ENCODE results near the gene PKNOX2.

PKNOX2 gene

GRCh38 chr11:125141178-125141577 lies 23.4 kb upstream of the PKNOX2 start:
- DNase-seq (ENCODE audit: low read depth): no peak
- H3K4me3 ChIP-seq (replicated peaks; ENCODE audit: low read depth, low read length): no peak overlapping the region
- no peak for TF ChIP-seq CTCF (IDR thresholded peaks at IDR 0.05; ENCODE audit: low read length, missing control alignments)

- peak; percentile 35 for DNase-seq (ENCODE audit: low read depth)
- no peak overlapping the region for H3K4me3 ChIP-seq (replicated peaks; ENCODE audit: low read depth, low read length)
- peak; percentile 82 for TF ChIP-seq CTCF (IDR thresholded peaks at IDR 0.05; ENCODE audit: low read length, missing control alignments)
Observed at GRCh38 chr11:125141686-125142535, 22.6 kb upstream of the PKNOX2 start.

- no peak overlapping the region for H3K4me3 ChIP-seq (replicated peaks; ENCODE audit: low read depth, low read length)
- DNase-seq (ENCODE audit: low read depth): no peak
- no peak for TF ChIP-seq CTCF (IDR thresholded peaks at IDR 0.05; ENCODE audit: low read length, missing control alignments)
Observed at GRCh38 chr11:125146232-125146631, 18.3 kb upstream of the PKNOX2 start.

GRCh38 chr11:125147280-125147679 lies 17.3 kb upstream of the PKNOX2 start:
- no peak for TF ChIP-seq CTCF (IDR thresholded peaks at IDR 0.05; ENCODE audit: low read length, missing control alignments)
- DNase-seq (ENCODE audit: low read depth): no peak
- H3K4me3 ChIP-seq (replicated peaks; ENCODE audit: low read depth, low read length): no peak overlapping the region

- DNase-seq (ENCODE audit: low read depth): no peak
- no peak overlapping the region for H3K4me3 ChIP-seq (replicated peaks; ENCODE audit: low read depth, low read length)
- TF ChIP-seq CTCF (IDR thresholded peaks at IDR 0.05; ENCODE audit: low read length, missing control alignments): no peak
Observed at GRCh38 chr11:125148011-125148410, 16.5 kb upstream of the PKNOX2 start.

- DNase-seq (ENCODE audit: low read depth): no peak
- TF ChIP-seq CTCF (IDR thresholded peaks at IDR 0.05; ENCODE audit: low read length, missing control alignments): no peak
- H3K4me3 ChIP-seq (replicated peaks; ENCODE audit: low read depth, low read length): no peak overlapping the region
Observed at GRCh38 chr11:125148743-125149142, 15.8 kb upstream of the PKNOX2 start.

GRCh38 chr11:125153837-125154236 lies 10.7 kb upstream of the PKNOX2 start:
- TF ChIP-seq CTCF (IDR thresholded peaks at IDR 0.05; ENCODE audit: low read length, missing control alignments): no peak
- DNase-seq (ENCODE audit: low read depth): no peak
- H3K4me3 ChIP-seq (replicated peaks; ENCODE audit: low read depth, low read length): no peak overlapping the region

All from fibroblast of pulmonary artery (primary cell).